ENCODE data around the gene CCDC30.

Gene CCDC30

DNA sequence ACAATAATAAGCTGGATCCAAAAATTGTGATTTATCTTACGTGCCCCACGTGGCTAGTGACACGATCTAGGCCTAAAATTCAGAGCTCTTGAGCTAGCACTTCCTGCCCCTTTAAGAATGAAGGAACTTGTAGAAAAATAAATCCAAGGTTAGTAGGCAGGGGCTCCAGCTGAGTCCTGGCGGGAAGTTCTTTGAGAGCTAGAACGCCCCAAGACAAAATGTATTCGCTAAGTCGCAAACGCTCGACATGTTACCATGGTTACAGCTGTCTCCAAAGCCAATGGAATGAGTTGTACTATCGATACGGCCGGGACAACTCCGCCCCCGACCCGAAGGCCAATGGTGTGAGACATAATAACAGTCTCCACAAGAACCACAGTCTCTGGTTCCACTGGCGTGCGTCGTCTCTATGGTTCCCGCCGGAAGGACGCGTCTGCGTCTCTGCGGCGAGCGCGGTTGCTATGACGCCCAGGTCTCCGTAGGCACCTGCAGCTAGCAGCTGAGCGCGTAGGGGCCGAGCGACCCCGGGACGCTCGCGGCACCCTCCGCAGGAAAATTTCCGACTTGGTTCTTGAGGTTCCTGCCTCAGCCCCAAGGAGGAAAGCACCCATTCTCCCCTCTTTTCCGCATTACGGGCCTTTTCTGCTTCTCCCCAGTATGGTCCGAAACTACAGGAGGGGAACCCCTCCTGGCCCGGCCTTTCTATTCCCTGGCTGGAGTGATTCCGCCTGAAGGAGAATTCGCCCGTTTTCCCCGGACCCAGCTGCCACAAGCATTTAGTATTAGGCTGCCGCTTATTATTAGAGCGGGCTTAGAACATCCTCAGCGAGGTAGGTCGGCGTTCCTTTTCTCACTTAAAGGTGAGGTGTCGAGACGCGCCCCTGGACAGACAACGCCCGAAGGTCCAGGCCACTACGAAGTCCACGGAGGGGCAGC is at the start of gene CCDC30:
CCDC30 (plus strand) TSS at position 459 of the 936 bp plus-strand sequence. CDS start 17,266 bp downstream, outside the sequence.
- FAIRE-seq = peak; percentile 66
- peak; percentile 85 for DNase-seq (ENCODE audit: low spot score)

DNA sequence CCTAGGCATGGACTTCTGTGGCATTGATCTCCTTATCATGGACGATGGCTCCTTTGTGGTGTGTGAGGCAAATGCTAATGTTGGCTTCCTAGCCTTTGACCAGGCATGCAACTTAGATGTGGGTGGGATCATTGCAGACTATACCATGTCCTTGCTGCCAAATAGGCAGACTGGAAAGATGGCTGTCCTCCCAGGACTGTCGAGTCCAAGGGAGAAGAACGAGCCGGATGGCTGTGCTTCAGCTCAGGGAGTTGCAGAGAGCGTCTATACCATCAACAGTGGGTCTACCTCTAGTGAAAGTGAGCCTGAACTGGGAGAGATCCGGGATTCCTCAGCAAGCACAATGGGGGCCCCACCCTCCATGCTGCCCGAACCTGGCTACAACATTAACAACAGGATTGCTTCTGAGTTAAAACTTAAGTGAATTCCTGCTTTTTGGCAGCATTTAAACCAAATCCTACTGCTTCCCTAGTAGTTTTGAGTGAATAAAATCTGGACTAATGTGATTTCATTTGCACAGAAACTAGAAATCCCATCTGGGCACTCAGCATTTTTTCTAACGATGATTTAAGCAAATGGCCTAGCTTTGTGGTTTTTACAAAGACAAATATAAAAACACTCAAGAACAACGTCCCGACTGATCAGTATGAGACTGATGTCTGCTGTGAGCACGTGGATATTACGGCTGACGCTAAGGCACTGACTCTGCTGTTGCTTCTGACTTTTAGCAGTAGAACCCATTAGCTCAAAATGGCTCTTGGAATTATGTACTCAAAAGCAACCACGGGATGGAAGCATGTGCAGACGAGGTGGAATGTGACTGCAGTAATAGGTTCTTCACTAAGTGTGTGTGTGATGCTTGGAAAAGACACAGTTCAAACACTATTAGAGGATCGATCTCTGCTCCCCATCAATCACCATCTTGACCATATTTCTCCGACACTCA is 48.3 kb upstream of the CCDC30 start:
- no peak for FAIRE-seq

DNA sequence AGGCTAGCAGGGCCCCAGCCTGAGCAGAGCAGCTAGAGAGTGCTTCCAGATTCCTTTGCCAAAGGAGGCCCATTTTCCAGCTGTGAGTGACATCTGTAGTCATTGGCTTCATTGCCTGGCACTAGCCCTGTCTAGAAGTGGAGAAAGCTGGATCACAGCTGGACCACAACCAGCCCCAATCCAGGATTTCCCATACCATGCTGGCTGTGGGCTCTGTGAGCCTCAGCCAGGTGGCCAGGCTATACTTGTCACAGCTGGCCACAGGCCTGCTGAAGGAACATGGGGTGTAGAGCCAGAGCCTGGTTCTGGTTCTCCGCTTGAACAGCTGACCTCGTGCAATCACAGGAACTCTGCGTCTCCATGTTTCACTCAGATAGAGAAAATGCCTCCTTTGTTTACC is 45.9 kb upstream of the CCDC30 start:
- FAIRE-seq (no peak), DNase-seq (ENCODE audit: low spot score) (no peak)

More for the DNA sequence above, 48.3 kb upstream of the CCDC30 start:
- DNase-seq (ENCODE audit: low spot score) = no peak

DNA sequence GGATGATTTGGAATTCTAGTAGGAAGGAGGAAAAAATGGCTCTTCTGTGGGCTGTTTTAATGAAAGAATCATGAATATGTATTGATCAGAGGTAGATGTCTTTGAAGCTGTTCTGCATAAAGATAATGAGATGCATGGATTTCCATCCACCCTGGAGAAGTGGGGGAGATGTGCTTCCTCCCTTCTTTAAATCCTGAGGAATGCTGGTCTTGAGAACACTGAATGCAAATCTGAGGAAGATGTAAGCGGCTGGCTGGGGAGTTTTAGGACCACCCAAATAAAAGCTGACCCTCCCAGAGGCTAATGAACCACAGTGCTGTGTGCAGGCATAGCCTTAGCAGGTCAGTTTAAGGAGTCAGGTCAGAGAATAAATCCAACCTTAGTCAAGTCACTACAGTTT is 44.6 kb upstream of the CCDC30 start:
- FAIRE-seq (no peak), DNase-seq (ENCODE audit: low spot score) (no peak)

DNA sequence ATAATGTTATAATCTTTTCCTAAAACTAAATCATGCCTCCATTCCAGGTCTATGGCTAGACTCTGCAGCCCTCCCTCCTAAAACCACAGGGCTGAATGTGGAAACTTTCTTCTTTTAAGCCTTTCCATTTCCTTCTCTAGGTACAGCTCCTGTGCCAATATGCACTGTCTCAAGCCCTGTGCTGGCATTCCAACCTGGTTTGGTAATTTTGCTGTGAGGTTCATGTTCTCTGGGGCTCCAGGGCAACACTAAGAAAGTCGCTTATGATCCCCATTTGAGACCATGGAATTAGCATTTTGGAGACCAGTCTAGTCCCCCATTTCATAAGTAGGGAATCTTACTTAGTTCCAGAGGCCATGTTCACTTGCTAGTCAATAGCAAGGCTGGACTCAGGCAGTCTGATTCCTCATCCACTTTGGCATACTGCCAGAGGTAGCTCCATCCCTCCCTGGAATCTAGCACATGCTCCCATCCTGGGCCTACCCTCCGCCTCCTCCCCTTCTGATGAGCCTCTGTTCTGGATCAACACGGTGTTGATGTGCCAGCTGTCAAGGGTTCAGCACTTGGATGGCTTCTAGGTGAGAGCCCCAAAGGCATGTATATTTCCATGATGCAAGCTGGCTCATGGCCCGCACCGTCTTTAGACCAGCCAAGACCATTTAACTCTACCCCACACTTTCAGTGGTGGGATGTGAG is 43.8 kb upstream of the CCDC30 start:
- FAIRE-seq = no peak
- no peak for DNase-seq (ENCODE audit: low spot score)

DNA sequence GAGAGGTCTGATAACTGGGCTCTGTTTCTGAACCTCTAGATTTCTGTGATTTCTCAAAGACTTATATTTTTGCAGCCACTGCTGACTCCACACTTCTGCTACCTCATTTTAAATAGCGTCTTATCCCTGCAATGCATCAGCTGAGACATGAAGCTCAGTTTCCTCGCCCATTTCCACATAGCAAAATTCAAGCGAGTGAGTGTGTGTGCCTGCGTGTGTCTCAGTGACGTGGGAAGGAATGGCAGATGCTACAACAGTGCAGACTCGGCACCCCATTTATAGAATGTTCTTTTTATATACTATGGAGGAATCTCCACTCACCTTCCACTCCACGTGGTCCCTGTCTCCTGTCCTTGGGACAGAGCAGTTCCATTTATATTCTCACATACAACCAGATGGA is 43.0 kb upstream of the CCDC30 start:
- FAIRE-seq (no peak), DNase-seq (ENCODE audit: low spot score) (no peak)

DNA sequence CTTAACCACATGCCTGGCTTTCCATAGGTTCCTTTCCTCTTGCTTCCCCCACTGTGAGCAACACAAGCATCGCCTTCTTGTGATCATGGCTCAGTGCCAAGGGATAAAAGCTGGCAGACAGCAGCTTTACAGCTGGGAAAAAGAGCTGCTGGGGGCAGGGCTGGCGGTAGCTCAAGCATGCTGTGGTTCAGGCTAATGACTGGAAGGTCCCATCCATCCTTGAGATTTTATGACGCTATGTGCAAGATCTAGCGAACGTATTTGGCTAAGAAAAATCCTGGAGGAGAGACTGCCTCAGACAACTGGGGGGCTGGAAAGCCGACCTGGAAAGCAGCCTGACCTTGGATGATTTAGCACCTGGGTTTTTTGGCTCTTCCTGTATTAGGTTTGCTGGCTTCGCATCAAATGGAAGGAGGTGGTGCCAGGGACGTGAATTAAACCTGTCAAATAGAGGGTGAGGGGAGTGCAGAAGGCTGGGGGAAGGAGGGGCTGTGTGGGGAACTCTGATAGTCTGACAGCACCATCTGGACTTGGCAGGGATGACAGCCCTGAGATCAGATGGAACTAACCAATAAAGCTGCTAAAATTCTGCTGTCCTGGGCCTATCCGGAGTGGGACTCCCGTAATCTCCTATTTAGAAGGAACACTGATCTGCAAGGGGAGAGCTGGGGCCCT is 42.0 kb upstream of the CCDC30 start:
- FAIRE-seq = peak; percentile 76
- DNase-seq (ENCODE audit: low spot score) = peak; percentile 79

DNA sequence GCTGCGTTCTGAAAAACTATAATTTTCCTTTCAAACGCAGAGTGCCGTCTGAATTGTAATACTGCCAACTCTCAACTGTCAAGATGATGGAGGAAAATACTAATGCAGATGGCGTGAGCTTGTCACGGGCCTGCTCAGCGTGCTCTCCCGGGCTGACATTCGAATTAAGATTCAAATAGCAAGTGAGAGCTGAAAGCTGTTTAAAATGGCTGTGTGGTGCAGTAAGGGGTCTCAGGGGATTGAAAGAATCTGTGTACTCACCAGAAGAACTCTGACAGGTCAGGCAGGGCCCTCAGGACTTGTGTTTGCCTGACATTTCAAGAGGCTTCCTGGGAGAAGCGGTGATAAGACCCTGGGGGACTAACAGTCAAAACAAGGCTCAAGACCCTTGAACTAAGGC is 40.3 kb upstream of the CCDC30 start:
- no peak for DNase-seq (ENCODE audit: low spot score)

DNA sequence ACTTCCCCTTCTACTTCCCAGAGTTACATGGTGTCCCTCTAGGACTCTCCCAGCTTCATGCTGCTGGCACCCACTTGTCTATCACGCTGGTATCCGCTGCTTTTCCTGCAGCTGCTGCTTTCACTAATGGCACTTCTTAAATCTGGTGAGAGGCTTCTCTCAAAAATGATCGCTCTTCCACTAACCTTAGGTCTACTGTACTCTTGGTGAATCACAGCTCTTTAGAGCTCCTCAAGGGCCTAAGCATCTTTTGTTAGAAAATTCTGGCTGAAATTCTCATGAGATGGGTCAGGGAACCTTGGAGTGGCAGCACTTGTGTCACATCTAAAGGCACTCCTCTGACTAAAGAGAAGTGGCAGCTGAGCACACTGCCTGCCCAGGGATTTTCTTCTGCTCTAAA is 39.4 kb upstream of the CCDC30 start:
- DNase-seq (ENCODE audit: low spot score) (no peak), FAIRE-seq (no peak)

More for the DNA sequence above, 40.3 kb upstream of the CCDC30 start:
- no peak for FAIRE-seq

DNA sequence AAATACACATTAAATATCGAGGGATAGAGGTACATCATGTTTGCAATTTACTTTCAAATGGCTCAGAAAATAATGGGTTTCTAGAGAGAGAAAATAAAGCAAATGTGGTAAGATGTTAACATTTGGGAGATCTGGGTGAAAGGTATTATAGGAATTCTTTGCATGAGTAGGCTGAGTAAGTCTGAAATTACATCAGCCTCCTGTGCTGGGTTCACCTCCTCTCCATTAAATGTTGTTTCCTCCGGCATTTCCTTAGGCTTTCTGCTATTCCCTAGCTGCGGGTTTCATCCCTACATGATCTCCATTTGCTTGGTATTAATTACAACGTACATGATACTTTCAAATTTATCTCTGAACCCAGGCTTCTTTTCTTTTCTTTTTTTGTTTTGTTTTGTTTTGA is 38.9 kb upstream of the CCDC30 start:
- no peak for DNase-seq (ENCODE audit: low spot score)
- no peak for FAIRE-seq

DNA sequence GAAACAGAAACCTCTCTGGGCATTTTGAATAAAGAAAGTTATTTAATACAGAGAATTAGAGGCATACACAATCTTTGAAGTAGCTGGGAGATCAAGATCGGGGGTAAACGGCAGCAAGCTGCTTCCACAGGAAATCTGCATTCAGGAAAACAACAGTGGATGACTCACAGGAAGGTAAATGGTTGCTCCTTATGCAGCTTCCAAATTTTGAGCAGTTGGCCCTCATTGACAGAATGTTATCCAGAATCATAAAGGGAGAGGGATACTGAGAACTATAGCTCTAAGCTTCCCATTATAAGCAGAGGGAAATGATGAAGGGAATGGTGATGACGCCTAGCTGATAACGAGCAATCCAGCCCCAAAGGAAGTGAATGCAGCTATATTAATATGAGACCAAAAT is 35.8 kb upstream of the CCDC30 start:
- DNase-seq (ENCODE audit: low spot score) (no peak), FAIRE-seq (no peak)

DNA sequence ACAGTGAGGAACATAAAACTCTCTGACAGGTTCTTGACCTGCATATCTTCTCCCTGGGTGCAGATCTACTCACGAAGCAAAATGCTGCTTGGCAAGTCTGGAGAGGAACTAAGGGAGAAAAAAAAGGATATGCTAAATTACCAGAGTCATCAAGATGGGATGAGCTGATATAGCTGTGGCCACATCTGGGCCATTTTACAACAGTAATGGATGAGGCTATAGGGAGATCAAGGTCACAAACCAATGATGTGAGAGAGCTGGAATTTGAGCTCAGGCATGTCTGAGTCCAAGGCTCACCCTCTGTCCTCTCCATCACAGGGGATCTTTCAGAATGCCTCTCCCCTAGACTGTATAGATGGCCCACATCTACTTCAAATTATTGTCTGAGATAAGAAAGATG is 33.5 kb upstream of the CCDC30 start:
- FAIRE-seq (no peak), DNase-seq (ENCODE audit: low spot score) (no peak)

DNA sequence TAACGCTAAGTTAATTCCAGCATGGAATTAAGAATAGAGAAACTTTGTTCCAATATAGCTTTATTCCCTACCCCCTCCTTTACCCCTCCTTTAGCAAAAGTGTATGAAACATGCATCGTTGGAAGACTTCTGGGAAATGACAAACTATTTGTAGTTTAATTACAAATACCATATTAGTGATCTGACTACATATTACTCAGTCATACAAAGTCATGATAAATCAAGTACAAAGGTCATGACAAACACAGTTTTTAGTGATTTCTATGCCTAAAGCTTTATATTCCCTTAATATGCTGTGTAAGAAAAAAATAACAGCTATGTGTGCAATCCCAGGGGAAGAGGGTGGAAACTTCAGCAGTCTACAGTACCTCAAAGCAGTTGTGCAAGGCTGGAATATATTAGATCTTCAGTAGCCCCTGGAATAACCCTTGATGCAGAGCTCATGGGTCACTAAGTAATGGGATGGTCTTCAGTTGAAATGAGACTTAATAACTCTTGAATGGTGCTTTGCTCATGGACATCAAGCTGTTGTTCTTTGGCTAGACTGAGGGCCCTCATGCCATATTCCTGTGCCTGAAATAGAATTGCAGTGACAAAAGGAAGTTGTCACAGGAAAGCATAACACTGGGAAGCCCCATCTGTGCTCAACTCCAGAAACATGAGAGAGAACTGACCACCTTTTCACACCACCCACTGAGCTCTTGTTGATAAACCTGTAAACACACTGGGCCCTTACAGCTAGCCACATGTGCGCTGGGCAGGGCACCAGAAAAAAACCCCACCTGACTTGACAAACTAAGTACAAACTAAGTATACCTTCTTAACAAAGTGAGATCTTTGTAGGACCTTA is 32.6 kb upstream of the CCDC30 start:
- DNase-seq (ENCODE audit: low spot score) = no peak
- FAIRE-seq = no peak

DNA sequence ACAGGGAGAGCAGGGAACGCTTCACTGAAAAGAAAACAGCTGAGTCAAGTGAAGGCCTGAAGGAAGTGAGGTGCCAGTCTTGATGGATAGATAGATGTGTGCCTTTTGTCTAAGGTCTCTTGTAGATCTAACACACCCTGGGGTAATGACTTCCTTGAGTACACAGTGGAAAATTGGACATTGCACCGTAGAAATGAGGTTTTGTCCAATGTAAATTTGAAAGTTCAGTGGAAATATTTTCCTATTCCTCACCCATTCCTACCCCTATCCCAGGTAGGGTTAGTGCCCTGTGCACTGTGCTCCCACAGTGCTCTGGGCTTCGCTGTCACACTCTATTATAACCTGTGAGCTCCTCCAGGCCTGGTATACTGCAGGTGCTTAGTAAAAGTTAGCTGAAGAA is 31.6 kb upstream of the CCDC30 start:
- no peak for FAIRE-seq
- no peak for DNase-seq (ENCODE audit: low spot score)

DNA sequence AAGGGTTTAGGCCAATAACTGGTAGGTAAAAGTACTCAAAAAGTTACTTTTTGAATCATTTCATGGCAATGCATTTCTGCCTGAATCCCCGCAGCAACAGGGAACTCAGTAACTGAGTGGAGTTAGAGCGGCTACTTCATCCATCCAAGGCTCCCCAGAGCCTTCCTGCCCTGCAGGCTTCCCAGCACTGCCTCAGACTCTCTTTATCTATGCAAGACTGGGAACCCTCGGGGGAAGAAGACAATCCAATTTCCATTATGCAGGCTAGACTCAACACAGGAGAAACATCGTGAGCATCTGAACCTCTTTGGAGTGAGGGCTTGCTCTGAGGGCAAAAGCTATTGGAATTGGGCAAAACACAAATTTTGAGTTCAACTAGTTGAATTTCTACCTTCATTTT is 30.4 kb upstream of the CCDC30 start:
- FAIRE-seq (no peak), DNase-seq (ENCODE audit: low spot score) (no peak)

DNA sequence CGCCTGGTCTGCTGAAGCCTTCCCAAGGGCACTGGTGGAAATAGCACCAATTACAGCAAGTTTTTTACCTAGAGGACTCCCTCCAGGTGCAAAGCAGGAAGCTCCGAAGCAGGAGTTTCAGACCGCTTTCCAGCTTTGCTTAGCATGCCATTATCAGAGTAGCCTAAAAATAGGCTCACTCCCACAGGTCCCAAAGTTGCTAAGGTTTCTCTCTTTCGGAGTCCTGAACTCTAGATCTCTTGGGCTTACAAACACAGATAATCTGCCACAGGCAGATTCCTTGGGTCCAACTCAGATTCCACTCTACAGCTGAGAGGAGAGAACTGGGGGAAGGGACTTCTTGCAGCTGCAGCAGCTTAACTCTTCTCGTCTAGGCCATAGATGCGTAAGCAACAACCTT is 29.7 kb upstream of the CCDC30 start:
- DNase-seq (ENCODE audit: low spot score) (no peak), FAIRE-seq (no peak)

DNA sequence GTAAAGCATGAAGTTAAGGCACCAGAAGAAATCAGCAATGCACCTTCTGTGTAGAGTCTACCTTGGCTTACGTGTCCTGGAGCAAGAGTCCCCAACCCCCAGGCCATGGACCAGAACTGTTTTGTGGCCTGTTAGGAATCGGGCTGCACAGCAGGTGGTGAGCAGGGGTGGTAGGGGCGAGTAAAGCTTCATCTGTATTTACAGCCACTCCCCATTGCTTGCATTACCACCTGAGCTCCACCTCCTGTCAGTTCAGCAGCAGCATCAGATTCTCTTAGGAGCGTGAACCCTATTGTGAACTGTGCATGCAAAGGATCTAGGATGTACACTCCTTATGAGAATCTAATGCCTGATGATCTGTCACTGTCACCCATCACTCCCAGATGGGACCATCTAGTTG is 28.7 kb upstream of the CCDC30 start:
- DNase-seq (ENCODE audit: low spot score) (no peak), FAIRE-seq (no peak)

DNA sequence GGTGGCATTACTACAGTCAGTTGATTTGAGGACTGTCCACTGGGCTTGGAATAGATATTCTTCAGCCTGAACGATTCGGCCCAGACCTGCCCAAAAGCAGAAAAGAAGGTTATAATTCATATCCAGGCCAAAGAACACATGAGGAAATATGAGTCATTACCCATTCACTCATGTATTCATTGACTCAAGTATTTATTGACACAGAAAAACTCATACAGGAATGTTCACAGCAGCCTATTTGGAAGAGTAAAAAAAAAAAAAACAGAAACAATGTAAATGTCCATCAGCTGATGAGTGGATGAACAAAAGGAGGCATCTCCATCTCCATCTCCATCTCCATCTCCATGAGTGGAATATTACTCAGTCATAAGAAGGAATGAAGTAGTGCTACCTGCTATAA is 23.1 kb upstream of the CCDC30 start:
- FAIRE-seq = peak; percentile 80
- DNase-seq (ENCODE audit: low spot score) = peak; percentile 60

DNA sequence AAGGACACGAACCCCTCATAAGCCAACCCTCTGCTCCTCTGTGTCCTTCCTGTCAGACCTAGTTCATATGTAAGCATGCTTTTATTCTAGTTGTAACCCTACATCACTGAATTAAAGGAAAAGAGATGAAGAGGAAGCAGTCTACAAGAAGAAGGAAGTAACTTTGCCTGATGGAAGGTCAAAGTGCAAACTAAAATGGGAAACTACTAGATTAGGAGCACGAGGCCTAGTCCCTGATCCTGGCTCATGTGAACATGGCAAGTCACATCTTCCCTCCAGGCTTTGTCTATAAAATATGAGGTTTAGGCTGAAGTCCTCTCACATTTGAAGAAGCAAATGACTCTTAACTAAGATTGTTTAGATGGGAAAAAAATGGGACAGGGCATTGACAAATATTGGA is 20.4 kb upstream of the CCDC30 start:
- no peak for FAIRE-seq

DNA sequence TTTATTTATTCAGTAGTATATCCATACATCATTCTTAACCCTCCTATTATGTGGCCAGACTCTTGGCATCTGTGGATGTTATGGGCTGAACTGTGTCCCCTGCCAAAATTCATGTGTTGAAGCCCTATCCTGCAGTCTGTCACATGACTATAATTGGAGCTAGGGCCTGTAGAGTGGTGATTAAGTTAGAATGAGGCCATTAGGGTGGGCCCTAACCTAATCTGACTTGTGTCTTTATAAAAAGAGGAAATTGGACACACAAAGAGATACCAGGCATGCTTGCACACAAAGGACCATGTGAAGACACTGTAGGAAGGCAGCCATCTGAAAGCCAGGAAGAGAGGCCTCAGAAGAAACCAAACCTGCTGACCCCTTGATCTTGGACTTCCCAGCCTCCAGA is 13.8 kb upstream of the CCDC30 start:
- FAIRE-seq (no peak), DNase-seq (ENCODE audit: low spot score) (no peak)

More for the DNA sequence above, 20.4 kb upstream of the CCDC30 start:
- DNase-seq (ENCODE audit: low spot score) = no peak
